SU-DHL-6 (cell line): ENCODE results near the gene MYOCD.

Experiments
- CTCF ChIP-seq: fragments of 200-600 bp; sonication (generic); IDR thresholded peaks from one replicate; pipeline ENCODE4 v1.5.1; 2017; ENCODE audit warnings: antibody characterized with exemption, mild to moderate bottlenecking, low read length, moderate library complexity; ENCODE audit not compliant: insufficient read depth, poor library complexity, severe bottlenecking
- EZH2phosphoT487 ChIP-seq: fragments of 200-600 bp; sonication (generic), shearing (Covaris generic); conservative IDR thresholded peaks from 2 replicates; pipeline ENCODE4 v1.6.1; 2018; ENCODE audit warnings: mild to moderate bottlenecking, antibody characterized with exemption, low read length, moderate library complexity, mixed read lengths

GRCh38 chr17:12738624-12739023 is 72.9 kb downstream of the MYOCD start:
- TF ChIP-seq CTCF (no peak), EZH2phosphoT487 (no peak)
